OCI-LY1 (cell line): ENCODE measurements around the gene ANGPTL7.

Experiments used
- EZH2 ChIP-seq: fragments of 200-600 bp; sonication (generic), shearing (Covaris generic); IDR thresholded peaks from 2 replicates; pipeline ENCODE4 v1.8.0; 2017; ENCODE audit warnings: borderline replicate concordance, mixed run types, mild to moderate bottlenecking, antibody characterized with exemption, low read length, moderate library complexity, mixed read lengths
- TF ChIP-seq, protein P1 (sequence below): fragments of 200-600 bp; sonication (generic), shearing (Covaris generic); IDR thresholded peaks from 2 replicates; pipeline ENCODE4 v1.5.1; 2017; ENCODE audit warnings: mild to moderate bottlenecking, antibody characterized with exemption, low read length, moderate library complexity, mixed read lengths

DNA sequence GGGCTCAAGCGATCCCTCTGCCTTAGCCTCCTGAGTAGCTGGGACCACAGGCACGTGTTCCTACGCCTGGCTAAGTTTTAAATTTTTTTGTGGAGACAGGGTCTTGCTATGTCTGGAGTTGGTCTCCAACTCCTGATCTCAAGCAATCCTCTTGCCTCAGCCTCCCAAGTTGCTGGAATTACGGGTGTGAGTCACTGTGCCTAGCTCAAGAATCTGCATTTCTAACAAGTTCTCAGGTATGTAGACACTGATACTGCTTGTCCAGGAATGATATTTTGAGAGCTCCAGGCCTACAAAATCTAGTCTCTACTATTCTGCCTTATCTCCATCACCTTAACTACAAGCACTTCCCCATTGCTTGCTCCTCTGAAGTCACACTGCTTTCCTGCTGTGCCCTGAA lies 22.3 kb downstream of the ANGPTL7 start:
- TF ChIP-seq, protein P1, sequence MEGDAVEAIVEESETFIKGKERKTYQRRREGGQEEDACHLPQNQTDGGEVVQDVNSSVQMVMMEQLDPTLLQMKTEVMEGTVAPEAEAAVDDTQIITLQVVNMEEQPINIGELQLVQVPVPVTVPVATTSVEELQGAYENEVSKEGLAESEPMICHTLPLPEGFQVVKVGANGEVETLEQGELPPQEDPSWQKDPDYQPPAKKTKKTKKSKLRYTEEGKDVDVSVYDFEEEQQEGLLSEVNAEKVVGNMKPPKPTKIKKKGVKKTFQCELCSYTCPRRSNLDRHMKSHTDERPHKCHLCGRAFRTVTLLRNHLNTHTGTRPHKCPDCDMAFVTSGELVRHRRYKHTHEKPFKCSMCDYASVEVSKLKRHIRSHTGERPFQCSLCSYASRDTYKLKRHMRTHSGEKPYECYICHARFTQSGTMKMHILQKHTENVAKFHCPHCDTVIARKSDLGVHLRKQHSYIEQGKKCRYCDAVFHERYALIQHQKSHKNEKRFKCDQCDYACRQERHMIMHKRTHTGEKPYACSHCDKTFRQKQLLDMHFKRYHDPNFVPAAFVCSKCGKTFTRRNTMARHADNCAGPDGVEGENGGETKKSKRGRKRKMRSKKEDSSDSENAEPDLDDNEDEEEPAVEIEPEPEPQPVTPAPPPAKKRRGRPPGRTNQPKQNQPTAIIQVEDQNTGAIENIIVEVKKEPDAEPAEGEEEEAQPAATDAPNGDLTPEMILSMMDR = no peak
- TF ChIP-seq EZH2 = no peak
